Neural cell (in vitro differentiated cells): ENCODE measurements around the gene PANK2. TPM values are rescaled to one million over a fixed set of nuclear protein-coding genes. Genes with fewer than 3 reads are reported as not detected.
A peak's percentile ranks its signal among the peaks of the same experiment; 100 is the strongest.

Experiments
- H2AFZ ChIP-seq: fragments of 200-600, 300-800 bp; sonication (generic), shearing (Covaris generic); 2 replicates; pipeline ENCODE4 v1.6.0; 2014; ENCODE audit warnings: low read depth, mild to moderate bottlenecking, antibody characterized with exemption, low read length, moderate library complexity
- H3F3A ChIP-seq: fragments of 200-600 bp; shearing (Covaris generic); 2 replicates; pipeline ENCODE4 v1.6.1; 2016; ENCODE audit warnings: mild to moderate bottlenecking, moderate library complexity, mixed read lengths, antibody characterized with exemption, low read length; ENCODE audit not compliant: insufficient read depth, poor library complexity, severe bottlenecking
- H3K27ac ChIP-seq: fragments of 200-600, 300-800 bp; sonication (generic), shearing (Covaris generic); 2 replicates; pipeline ENCODE4 v1.5.1; 2014; ENCODE audit warnings: mild to moderate bottlenecking, low read length, moderate library complexity
- H3K27me3 ChIP-seq: fragments of 300-800, 200-600 bp; sonication (generic), shearing (Covaris generic); 2 replicates; pipeline ENCODE4 v1.6.0; 2014; ENCODE audit warnings: mild to moderate bottlenecking, low read depth, low read length, moderate library complexity; ENCODE audit not compliant: insufficient read depth
- H3K36me3 ChIP-seq: fragments of 300-800, 200-600 bp; sonication (generic), shearing (Covaris generic); 2 replicates; pipeline ENCODE4 v1.5.1; 2014; ENCODE audit warnings: mild to moderate bottlenecking, antibody characterized with exemption, low read length, moderate library complexity; ENCODE audit not compliant: insufficient read depth
- H3K4me2 ChIP-seq: fragments of 300-800, 200-600 bp; sonication (generic), shearing (Covaris generic); 2 replicates; pipeline ENCODE4 v1.6.0; 2014; ENCODE audit warnings: mild to moderate bottlenecking, low read length
- H3K4me3 ChIP-seq: fragments of 300-800, 200-600 bp; sonication (generic), shearing (Covaris generic); 2 replicates; pipeline ENCODE4 v1.5.1; 2014; ENCODE audit warnings: mild to moderate bottlenecking, low read length, moderate library complexity
- H3K79me2 ChIP-seq: fragments of 200-600 bp; shearing (Covaris generic); replicated peaks from 2 replicates; pipeline ENCODE4 v1.6.0; 2014; ENCODE audit warnings: mild to moderate bottlenecking, low read length, moderate library complexity; ENCODE audit not compliant: insufficient read depth
- H3K9ac ChIP-seq: fragments of 300-800, 200-600 bp; sonication (generic), shearing (Covaris generic); 2 replicates; pipeline ENCODE4 v1.6.1; 2016; ENCODE audit warnings: mild to moderate bottlenecking, low read length, mixed read lengths
- H3K9me2 ChIP-seq: fragments of 200-600 bp; shearing (Covaris generic); 2 replicates; pipeline ENCODE4 v1.6.1; 2016; ENCODE audit warnings: mild to moderate bottlenecking, low read length, mixed read lengths; ENCODE audit not compliant: insufficient read depth
- H3K9me3 ChIP-seq: fragments of 200-600, 300-800 bp; sonication (generic), shearing (Covaris generic); 2 replicates; pipeline ENCODE4 v1.6.1; 2016; ENCODE audit warnings: mild to moderate bottlenecking, mixed run types, low read length, moderate library complexity, mixed read lengths
- H4K20me1 ChIP-seq: fragments of 200-600 bp; shearing (Covaris generic); 2 replicates; pipeline ENCODE4 v1.6.1; 2016; ENCODE audit warnings: mild to moderate bottlenecking, mixed run types; ENCODE audit not compliant: insufficient read depth
- EP300 ChIP-seq: fragments of 450-650 bp; conservative IDR thresholded peaks from 2 replicates; pipeline ENCODE4 v1.6.1; 2014; ENCODE audit warnings: antibody characterized with exemption, mild to moderate bottlenecking, moderate library complexity; ENCODE audit not compliant: poor library complexity, severe bottlenecking
- EZH2 ChIP-seq: fragments of 200-600, 300-800 bp; shearing (Covaris generic), sonication (generic); IDR thresholded peaks from 2 replicates; pipeline ENCODE4 v1.6.1; 2014; ENCODE audit warnings: antibody characterized with exemption, low read length, borderline replicate concordance, mild to moderate bottlenecking; ENCODE audit not compliant: insufficient read depth, poor library complexity, severe bottlenecking
- MXI1 ChIP-seq: fragments of 450-650 bp; conservative IDR thresholded peaks from 2 replicates; pipeline ENCODE4 v1.6.1; 2014; ENCODE audit warnings: antibody characterized with exemption, mild to moderate bottlenecking; ENCODE audit not compliant: poor library complexity, severe bottlenecking
- POLR2AphosphoS5 ChIP-seq: IDR thresholded peaks from 2 replicates; pipeline ENCODE4 v1.6.1; 2012
- RAD21 ChIP-seq: fragments of 450-650 bp; conservative IDR thresholded peaks from 2 replicates; pipeline ENCODE4 v1.6.1; 2014; ENCODE audit warnings: antibody characterized with exemption, mild to moderate bottlenecking, moderate library complexity
- SMC3 ChIP-seq: fragments of 450-650 bp; conservative IDR thresholded peaks from 2 replicates; pipeline ENCODE4 v1.6.1; 2014; ENCODE audit warnings: antibody characterized with exemption, mild to moderate bottlenecking, moderate library complexity; ENCODE audit not compliant: poor library complexity
- TAF1 ChIP-seq: IDR thresholded peaks from 2 replicates; pipeline ENCODE4 v1.6.1; 2012; ENCODE audit warnings: low read depth
- polyA plus RNA-seq: library from polyadenylated mRNA; depleted of rRNA; stranded (reverse); fragments of >200 nt; gene quantifications from 2 replicates; pipeline ENCODE4 v1.2.3, GENCODE V29; 2014
- TF ChIP-seq, protein P1 (sequence below): fragments of 450-650 bp; IDR thresholded peaks from 2 replicates; pipeline ENCODE4 v1.5.1; 2014; ENCODE audit warnings: antibody characterized with exemption, mild to moderate bottlenecking, moderate library complexity; ENCODE audit not compliant: poor library complexity, severe bottlenecking
- TF ChIP-seq, protein P2 (sequence below): IDR thresholded peaks from 2 replicates; pipeline ENCODE4 v1.6.1; 2012; ENCODE audit warnings: borderline replicate concordance

Gene PANK2
- polyA plus RNA-seq, 1 donor from 2014 or later = 41.7 TPM

DNA sequence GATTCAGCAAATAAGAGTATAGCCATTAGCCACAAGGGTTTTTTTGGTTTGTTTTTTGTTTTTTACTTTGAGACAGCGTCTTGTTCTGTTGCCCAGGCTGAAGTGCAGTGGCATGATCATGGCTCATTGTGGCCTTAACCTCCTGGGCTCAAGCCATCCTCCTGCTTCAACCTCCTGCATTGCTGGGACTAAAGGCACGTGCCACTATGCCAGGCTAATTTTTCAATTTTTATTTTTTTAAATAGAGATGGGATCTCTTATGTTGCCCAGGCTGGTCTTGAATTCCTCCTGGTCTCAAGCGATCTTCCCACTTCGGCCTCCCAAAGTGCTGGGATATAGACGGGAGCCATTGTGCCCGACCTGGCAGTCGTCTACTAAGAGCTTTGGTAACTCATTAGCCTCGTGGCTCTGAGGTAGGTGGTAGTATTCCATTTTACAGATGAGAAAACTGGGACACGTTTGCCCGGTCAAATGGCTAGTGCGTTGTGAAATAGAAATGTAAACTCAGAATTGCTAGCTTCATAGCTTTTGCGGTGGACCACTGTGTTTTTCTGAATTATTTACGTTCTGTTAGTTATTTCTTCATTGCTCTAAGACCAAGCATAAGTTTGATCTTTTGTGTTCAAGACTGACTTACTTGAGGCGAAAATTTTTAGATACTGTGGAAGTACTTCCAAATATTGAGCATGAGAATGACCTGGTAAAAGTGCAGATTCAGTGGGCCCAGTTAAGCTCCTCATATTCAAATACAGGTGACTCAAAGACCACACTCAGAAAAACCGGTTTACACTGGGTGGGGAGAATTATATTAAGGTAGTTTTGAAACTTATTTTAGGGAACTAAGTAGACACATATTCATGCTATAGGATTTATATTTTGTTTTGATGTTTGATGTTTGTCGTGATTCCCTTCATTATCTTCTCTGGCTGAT is 2.1 kb downstream of the PANK2 start:
- Histone ChIP-seq H4K20me1 (peaks cover 7% of the 10 kb centered on the region), H3K9ac (peak overlapping the region; percentile 100), H3K4me3 (peak overlapping the region; percentile 98), H3K36me3 (no peaks in the 10 kb centered on the region), H2AFZ (no peak overlapping the region), H3K79me2 (peaks cover 79% of the 10 kb centered on the region), H3K4me2 (peak overlapping the region; percentile 93), H3K9me2 (no peaks in the 10 kb centered on the region), H3K9me3 (no peaks in the 10 kb centered on the region), H3K27me3 (no peaks in the 10 kb centered on the region), H3F3A (no peaks in the 10 kb centered on the region), H3K27ac (peak overlapping the region; percentile 100)
- TF ChIP-seq EP300 (no peak), SMC3 (no peak), POLR2AphosphoS5 (no peak), TAF1 (no peak), MXI1 (no peak), RAD21 (no peak), EZH2 (no peak)
- TF ChIP-seq, protein P1, sequence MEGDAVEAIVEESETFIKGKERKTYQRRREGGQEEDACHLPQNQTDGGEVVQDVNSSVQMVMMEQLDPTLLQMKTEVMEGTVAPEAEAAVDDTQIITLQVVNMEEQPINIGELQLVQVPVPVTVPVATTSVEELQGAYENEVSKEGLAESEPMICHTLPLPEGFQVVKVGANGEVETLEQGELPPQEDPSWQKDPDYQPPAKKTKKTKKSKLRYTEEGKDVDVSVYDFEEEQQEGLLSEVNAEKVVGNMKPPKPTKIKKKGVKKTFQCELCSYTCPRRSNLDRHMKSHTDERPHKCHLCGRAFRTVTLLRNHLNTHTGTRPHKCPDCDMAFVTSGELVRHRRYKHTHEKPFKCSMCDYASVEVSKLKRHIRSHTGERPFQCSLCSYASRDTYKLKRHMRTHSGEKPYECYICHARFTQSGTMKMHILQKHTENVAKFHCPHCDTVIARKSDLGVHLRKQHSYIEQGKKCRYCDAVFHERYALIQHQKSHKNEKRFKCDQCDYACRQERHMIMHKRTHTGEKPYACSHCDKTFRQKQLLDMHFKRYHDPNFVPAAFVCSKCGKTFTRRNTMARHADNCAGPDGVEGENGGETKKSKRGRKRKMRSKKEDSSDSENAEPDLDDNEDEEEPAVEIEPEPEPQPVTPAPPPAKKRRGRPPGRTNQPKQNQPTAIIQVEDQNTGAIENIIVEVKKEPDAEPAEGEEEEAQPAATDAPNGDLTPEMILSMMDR = no peak
- TF ChIP-seq, protein P2, sequence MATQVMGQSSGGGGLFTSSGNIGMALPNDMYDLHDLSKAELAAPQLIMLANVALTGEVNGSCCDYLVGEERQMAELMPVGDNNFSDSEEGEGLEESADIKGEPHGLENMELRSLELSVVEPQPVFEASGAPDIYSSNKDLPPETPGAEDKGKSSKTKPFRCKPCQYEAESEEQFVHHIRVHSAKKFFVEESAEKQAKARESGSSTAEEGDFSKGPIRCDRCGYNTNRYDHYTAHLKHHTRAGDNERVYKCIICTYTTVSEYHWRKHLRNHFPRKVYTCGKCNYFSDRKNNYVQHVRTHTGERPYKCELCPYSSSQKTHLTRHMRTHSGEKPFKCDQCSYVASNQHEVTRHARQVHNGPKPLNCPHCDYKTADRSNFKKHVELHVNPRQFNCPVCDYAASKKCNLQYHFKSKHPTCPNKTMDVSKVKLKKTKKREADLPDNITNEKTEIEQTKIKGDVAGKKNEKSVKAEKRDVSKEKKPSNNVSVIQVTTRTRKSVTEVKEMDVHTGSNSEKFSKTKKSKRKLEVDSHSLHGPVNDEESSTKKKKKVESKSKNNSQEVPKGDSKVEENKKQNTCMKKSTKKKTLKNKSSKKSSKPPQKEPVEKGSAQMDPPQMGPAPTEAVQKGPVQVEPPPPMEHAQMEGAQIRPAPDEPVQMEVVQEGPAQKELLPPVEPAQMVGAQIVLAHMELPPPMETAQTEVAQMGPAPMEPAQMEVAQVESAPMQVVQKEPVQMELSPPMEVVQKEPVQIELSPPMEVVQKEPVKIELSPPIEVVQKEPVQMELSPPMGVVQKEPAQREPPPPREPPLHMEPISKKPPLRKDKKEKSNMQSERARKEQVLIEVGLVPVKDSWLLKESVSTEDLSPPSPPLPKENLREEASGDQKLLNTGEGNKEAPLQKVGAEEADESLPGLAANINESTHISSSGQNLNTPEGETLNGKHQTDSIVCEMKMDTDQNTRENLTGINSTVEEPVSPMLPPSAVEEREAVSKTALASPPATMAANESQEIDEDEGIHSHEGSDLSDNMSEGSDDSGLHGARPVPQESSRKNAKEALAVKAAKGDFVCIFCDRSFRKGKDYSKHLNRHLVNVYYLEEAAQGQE = no peak

GRCh38 chr20:3894796-3895195 is 5.6 kb downstream of the PANK2 start:
- H3F3A ChIP-seq = no peaks in the 10 kb centered on the region
- H3K36me3 ChIP-seq = no peaks in the 10 kb centered on the region
- TF ChIP-seq EZH2 (no peak), MXI1 (no peak), TAF1 (no peak), SMC3 (no peak), EP300 (no peak), RAD21 (no peak), POLR2AphosphoS5 (no peak)
- TF ChIP-seq, protein P1 = no peak
- TF ChIP-seq, protein P2 = no peak
- H3K4me3 ChIP-seq = no peak overlapping the region
- no peaks in the 10 kb centered on the region for H3K27me3 ChIP-seq
- no peak overlapping the region for H2AFZ ChIP-seq
- no peaks in the 10 kb centered on the region for H3K9me2 ChIP-seq
- H3K9me3 ChIP-seq = no peaks in the 10 kb centered on the region
- H3K27ac ChIP-seq = no peak overlapping the region
- H3K9ac ChIP-seq = no peak overlapping the region
- H3K79me2 ChIP-seq = peaks cover 85% of the 10 kb centered on the region
- H3K4me2 ChIP-seq = no peak overlapping the region
- H4K20me1 ChIP-seq = peaks cover 20% of the 10 kb centered on the region
